Measurements from ENCODE around the gene FSTL5.

Gene FSTL5

GRCh38 chr4:161454860-161455259 lies 708.9 kb downstream of the FSTL5 start:
- DNase-seq (ENCODE audit: low read depth, low spot score), result no peak

GRCh38 chr4:161448550-161449180 lies 715.1 kb downstream of the FSTL5 start:
- no peak for DNase-seq (ENCODE audit: low read depth, low spot score)

- DNase-seq (ENCODE audit: low read depth, low spot score), result no peak
Observed at GRCh38 chr4:161444626-161445025, 719.2 kb downstream of the FSTL5 start.

GRCh38 chr4:161442921-161443320 lies 720.9 kb downstream of the FSTL5 start:
- DNase-seq (ENCODE audit: low read depth, low spot score), result no peak

GRCh38 chr4:161438096-161438495 lies 725.7 kb downstream of the FSTL5 start:
- no peak for DNase-seq (ENCODE audit: low read depth, low spot score)

GRCh38 chr4:161428180-161428965 lies 735.4 kb downstream of the FSTL5 start:
- no peak for DNase-seq (ENCODE audit: low read depth, low spot score)

GRCh38 chr4:161419822-161420221 lies 744.0 kb downstream of the FSTL5 start:
- peak; percentile 1 for DNase-seq (ENCODE audit: low read depth, low spot score)

- no peak for DNase-seq (ENCODE audit: low read depth, low spot score)
Observed at GRCh38 chr4:161411901-161412300, 751.9 kb downstream of the FSTL5 start.

GRCh38 chr4:161404346-161405110 lies 759.3 kb downstream of the FSTL5 start:
- DNase-seq (ENCODE audit: low read depth, low spot score), result no peak

GRCh38 chr4:161403781-161404180 lies 760.0 kb downstream of the FSTL5 start:
- DNase-seq (ENCODE audit: low read depth, low spot score), result no peak

GRCh38 chr4:161393602-161394001 lies 770.2 kb downstream of the FSTL5 start:
- peak; percentile 18 for DNase-seq (ENCODE audit: low read depth, low spot score)

- no peak for DNase-seq (ENCODE audit: low read depth, low spot score)
Observed at GRCh38 chr4:161382655-161383054, 781.1 kb downstream of the FSTL5 start.

GRCh38 chr4:161376275-161376674 lies 787.5 kb downstream of the FSTL5 start:
- DNase-seq (ENCODE audit: low read depth, low spot score), result no peak

GRCh38 chr4:161364681-161365080 lies 799.1 kb downstream of the FSTL5 start:
- no peak for DNase-seq (ENCODE audit: low read depth, low spot score)

GRCh38 chr4:161360982-161361381 lies 802.8 kb downstream of the FSTL5 start:
- no peak for DNase-seq (ENCODE audit: low read depth, low spot score)

GRCh38 chr4:161359491-161359890 lies 804.3 kb downstream of the FSTL5 start:
- no peak for DNase-seq (ENCODE audit: low read depth, low spot score)

GRCh38 chr4:161356351-161356750 lies 807.4 kb downstream of the FSTL5 start:
- no peak for DNase-seq (ENCODE audit: low read depth, low spot score)

GRCh38 chr4:161350946-161351345 lies 812.9 kb downstream of the FSTL5 start:
- no peak for DNase-seq (ENCODE audit: low read depth, low spot score)

- no peak for DNase-seq (ENCODE audit: low read depth, low spot score)
Observed at GRCh38 chr4:161345741-161346140, 818.1 kb downstream of the FSTL5 start.

- DNase-seq (ENCODE audit: low read depth, low spot score), result no peak
Observed at GRCh38 chr4:161343569-161343950, 820.2 kb downstream of the FSTL5 start.

GRCh38 chr4:161342881-161343568 lies 820.8 kb downstream of the FSTL5 start:
- no peak for DNase-seq (ENCODE audit: low read depth, low spot score)

- DNase-seq (ENCODE audit: low read depth, low spot score), result no peak
Observed at GRCh38 chr4:161336621-161337020, 827.2 kb downstream of the FSTL5 start.
